Motor neuron (in vitro differentiated cells): ENCODE measurements around the gene TSPAN5. TPM values are rescaled to one million over a fixed set of nuclear protein-coding genes. Genes with fewer than 3 reads are reported as not detected.
A peak's percentile ranks its signal among the peaks of the same experiment; 100 is the strongest.

ENCODE experiments used
- ATAC-seq, 8 experiments: fragments of 200-7000 bp; cut with Tn5 transposase; replicated peaks in 6 of 8; 2 replicates each; pipeline ENCODE4 v1.8.0; 2021; ENCODE audit warnings: mild to moderate bottlenecking in 8 of 8, moderate library complexity in 8 of 8
- H3K27ac ChIP-seq, 2 donors: fragments of 250-450 bp; sonication (Bioruptor Pico); 2 replicates each; pipeline ENCODE4 v1.9.0; 2021; ENCODE audit warnings: antibody characterized with exemption in 2 of 2, mild to moderate bottlenecking in 2 of 2, moderate library complexity in 1 of 2
- H3K4me1 ChIP-seq, 2 donors: fragments of 250-450 bp; sonication (Bioruptor Pico); replicated peaks in 1 of 2; 2 replicates each; pipeline ENCODE4 v1.6.1; 2021; ENCODE audit warnings: antibody characterized with exemption in 2 of 2, mild to moderate bottlenecking in 2 of 2, moderate library complexity in 1 of 2
- H3K4me3 ChIP-seq, 5 donors: fragments of 250-450 bp; sonication (Bioruptor Pico); 2 replicates each; pipeline ENCODE4 v1.9.0; 2021; ENCODE audit warnings: antibody characterized with exemption in 5 of 5, mild to moderate bottlenecking in 5 of 5, moderate library complexity in 4 of 5
- WGBS, 10 experiments: fragments of 450-650 bp; shearing (Covaris generic); methylation state at CpG; one replicate each; pipeline ENCODE4 v1.0.0; 2022; 5-methylcytosine and 5-hydroxymethylcytosine counted together
- in situ Hi-C, 9 experiments: fragments of 400-800 bp; cut with MboI; loops; one replicate each; pipeline ENCODE4 v1.15.0; 2021; ENCODE audit warnings: low sequenced_read_pairs in 9 of 9, low pct_unique_long_range_greater_than_20kb in 2 of 9; ENCODE audit not compliant: unreplicated experiment in 9 of 9
- total RNA-seq, 8 experiments: library from RNA; unstranded; fragments of 300-600 nt; gene quantifications; 2 replicates each; pipeline versions ENCODE4 v1.2.3 to v1.2.4, GENCODE V29; 2022

TSPAN5 gene
- total RNA-seq, 8 experiments from 2014 or later = 1.6 to 70.1 (median 39.0) TPM

DNA sequence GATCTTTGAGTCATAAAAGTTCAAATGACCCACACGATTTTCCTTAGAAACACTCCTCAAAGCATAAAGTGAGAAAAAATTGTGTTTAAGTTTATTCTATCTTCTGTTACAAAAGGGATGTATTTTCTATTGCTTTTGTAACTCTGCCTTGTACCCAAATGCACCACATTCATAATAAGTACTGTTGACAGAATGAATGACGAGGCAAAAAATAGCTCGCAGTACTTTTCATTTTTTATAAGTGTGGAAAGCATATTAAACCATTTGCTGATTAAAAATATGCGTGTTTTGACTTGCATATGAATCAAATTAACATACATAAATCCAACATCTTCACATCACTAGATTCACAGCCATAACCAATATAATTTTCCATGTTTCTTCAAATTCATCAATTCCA is 11.2 kb upstream of the TSPAN5 start:
- peak in 1 of 8 experiments; percentile 44 for ATAC-seq
- no peak overlapping the region for H3K4me3 ChIP-seq
- in situ Hi-C loops = loop anchor here in 1 of 9 experiments (25.0 kb wide), 1 partner anchor 243 kb away; no protein-coding TSS in a partner anchor
- no peak overlapping the region for H3K27ac ChIP-seq
- WGBS, 10 experiments = 0 to 90% (median 67%) methylated on average over 2 to 4 of the region's 4 CpGs; no CpG with 5 or more reads in 1 of the 10 experiments
- H3K4me1 ChIP-seq = peaks cover 0 to 7% of the 10 kb centered on the region in 2 donors

DNA sequence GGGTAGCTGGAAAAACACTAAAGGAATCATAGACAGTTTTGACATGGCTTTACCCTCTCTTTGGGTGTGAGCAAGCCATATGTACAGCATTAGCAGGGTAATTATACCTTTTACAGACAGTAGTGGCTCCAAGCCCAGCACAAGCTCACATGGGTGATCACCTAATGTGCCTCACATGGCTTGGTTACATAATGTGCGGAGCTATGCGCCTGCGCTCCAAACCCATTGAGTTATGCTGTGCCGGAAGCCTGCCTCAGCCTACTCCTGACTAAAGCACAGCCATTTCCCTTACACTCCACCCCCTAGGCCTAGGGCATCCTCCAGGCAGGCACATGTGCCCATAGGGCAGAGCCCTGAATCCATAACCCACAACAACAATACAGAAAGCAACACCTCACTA is 6.5 kb upstream of the TSPAN5 start:
- in situ Hi-C loops = loop anchor here in 1 of 9 experiments (25.0 kb wide), 1 partner anchor 247 kb away; no protein-coding TSS in a partner anchor
- Histone ChIP-seq H3K4me1 (no peaks in the 10 kb centered on the region), H3K27ac (no peak overlapping the region), H3K4me3 (no peak overlapping the region)
- 94 to 100% (median 100%) methylated on average over 1 to 4 of the region's 4 CpGs; no CpG with 5 or more reads in 5 of the 10 experiments for WGBS, 10 experiments
- no peak for ATAC-seq

DNA sequence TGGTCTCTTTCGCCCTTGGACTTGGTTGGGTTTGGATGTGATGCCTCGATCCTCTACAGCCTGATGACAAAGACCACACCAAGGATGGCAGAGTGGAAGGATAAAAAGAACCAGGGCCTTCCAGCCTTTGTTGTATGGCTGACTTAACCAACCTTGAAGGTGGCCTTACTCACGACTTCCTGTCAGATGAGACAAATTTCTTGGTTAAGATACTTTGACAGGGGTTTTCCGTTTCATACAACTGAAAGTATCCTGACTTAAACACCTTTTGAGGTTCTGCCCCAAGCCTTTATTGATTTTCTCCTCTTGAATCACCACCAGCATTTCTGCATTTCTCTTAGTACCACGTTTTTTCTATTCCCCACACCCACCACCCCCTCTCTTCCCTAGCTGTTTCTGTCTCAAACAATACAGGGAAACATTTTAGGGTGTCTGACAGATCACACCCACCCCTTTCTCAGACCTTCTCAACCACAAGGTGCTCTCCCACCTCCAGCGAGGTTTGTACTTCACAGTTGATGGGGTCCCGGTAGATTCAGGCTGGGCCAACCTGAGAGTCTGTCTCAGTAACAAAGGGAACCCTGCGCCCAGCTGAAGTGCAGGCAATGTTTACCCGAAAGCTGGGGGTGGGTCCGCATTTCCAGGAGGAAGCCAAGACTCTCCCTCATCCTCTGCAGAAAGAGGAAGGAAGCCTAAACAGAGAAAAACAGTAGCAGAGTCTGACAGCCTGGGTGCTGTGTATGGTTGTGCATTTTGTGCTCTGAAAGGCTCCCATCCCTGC is 5.0 kb upstream of the TSPAN5 start:
- Histone ChIP-seq H3K27ac (no peak overlapping the region), H3K4me3 (no peak overlapping the region), H3K4me1 (peaks cover 0 to 5% of the 10 kb centered on the region in 2 donors)
- ATAC-seq = no peak
- WGBS, 10 experiments = 52 to 96% (median 74%) methylated on average over 1 to 7 of the region's 10 CpGs
- in situ Hi-C loops = loop anchor here in 1 of 9 experiments (25.0 kb wide), 1 partner anchor 249 kb away; no protein-coding TSS in a partner anchor

DNA sequence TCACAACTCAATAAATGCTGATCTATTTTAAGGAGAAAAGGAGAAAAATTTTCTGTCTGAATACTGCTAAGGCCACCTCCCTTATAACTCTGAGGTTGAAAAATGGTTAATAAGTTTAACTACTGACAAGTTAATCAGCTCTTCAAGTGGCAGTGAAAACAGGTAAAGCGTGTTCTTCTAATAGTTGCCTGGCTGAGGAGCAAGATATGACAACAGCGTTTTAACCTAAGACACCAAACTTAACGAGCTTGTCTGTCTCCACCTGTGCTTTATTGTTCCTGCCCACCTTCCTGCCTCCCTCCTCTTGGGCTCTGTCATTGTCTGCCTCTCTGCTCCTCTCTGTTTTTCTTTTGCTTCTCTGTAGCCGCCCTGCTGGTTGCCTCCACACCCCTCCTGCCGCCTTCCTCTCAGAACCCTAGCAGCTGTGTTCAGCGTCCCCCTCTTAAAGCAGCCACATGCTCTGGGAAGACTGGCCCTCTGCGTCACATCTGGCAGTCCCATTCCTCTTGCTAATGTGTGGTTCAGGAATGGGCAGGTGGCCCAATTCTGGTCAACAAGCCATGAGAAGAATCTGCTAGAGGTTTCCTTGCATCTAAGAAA is 4.3 kb upstream of the TSPAN5 start:
- in situ Hi-C loops = loop anchor here in 1 of 9 experiments (25.0 kb wide), 1 partner anchor 250 kb away; no protein-coding TSS in a partner anchor
- WGBS, 10 experiments = 46 to 92% (median 54%) methylated on average over 2 to 7 of the region's 7 CpGs; no CpG with 5 or more reads in 1 of the 10 experiments
- H3K27ac ChIP-seq = no peak overlapping the region
- H3K4me3 ChIP-seq = no peak overlapping the region
- no peak for ATAC-seq
- H3K4me1 ChIP-seq = peaks cover 0 to 5% of the 10 kb centered on the region in 2 donors

DNA sequence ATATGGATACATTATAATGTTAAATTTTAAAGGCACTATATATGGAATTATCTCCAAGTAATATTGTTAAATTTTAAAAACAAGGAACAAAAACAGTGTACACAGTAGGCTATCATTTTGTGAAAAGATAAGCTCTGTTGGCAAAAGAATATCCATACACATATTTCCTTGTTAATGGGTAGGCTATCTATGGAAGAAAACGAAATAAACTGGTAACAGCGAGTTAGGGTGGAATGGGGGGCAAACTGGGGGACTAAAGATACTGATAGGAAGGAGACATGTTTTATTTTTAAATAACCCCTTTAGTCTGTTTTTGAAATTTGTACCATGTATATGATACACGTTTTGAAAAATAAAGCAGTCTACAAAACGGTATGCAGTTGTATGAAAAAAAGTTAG is 3.6 kb upstream of the TSPAN5 start:
- no peak overlapping the region for H3K4me3 ChIP-seq
- H3K27ac ChIP-seq = no peak overlapping the region
- no peak for ATAC-seq
- WGBS, 10 experiments = 49 to 97% (median 84%) methylated on average over 3 to 4 of the region's 4 CpGs
- in situ Hi-C loops = loop anchor here in 1 of 9 experiments (25.0 kb wide), 1 partner anchor 250 kb away; no protein-coding TSS in a partner anchor
- H3K4me1 ChIP-seq = peaks cover 0 to 5% of the 10 kb centered on the region in 2 donors

DNA sequence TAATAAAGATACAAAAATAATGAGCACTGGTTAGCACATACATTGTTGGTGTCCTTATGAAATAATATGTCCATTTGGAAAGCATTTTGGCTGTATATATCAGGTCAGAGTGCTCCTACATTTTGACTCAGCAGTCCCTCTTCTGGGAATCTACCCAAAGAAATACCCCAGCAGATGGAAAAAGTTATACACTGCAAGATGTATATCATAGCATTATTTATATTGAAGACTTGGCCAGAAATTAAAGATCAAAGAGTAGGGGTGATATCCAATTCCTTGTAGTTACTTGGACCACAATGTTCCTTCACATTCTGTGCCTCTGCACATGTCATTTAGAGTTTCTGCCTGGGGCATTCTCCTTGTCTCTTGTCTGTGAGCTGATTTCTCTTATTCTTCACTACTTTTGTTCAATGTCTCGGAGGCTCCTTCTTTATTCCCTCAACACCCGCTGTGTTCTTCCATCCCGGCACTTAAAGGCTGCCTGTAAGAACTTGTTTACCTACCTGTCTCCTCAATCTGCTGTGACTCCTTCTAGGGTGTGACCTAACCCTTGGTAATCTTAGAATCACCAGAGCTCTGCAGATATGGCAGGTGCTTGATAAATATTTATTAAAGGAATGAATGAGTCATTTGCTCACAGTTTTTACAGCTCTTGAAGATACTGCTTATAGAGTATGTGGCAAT is 3.1 kb upstream of the TSPAN5 start:
- WGBS, 10 experiments = 20 to 100% (median 42%) methylated on average over 1 to 3 of the region's 3 CpGs; no CpG with 5 or more reads in 2 of the 10 experiments
- Histone ChIP-seq H3K27ac (no peak overlapping the region), H3K4me1 (peaks cover 0 to 5% of the 10 kb centered on the region in 2 donors), H3K4me3 (no peak overlapping the region)
- in situ Hi-C loops = loop anchor here in 1 of 9 experiments (25.0 kb wide), 1 partner anchor 251 kb away; no protein-coding TSS in a partner anchor
- ATAC-seq = no peak

DNA sequence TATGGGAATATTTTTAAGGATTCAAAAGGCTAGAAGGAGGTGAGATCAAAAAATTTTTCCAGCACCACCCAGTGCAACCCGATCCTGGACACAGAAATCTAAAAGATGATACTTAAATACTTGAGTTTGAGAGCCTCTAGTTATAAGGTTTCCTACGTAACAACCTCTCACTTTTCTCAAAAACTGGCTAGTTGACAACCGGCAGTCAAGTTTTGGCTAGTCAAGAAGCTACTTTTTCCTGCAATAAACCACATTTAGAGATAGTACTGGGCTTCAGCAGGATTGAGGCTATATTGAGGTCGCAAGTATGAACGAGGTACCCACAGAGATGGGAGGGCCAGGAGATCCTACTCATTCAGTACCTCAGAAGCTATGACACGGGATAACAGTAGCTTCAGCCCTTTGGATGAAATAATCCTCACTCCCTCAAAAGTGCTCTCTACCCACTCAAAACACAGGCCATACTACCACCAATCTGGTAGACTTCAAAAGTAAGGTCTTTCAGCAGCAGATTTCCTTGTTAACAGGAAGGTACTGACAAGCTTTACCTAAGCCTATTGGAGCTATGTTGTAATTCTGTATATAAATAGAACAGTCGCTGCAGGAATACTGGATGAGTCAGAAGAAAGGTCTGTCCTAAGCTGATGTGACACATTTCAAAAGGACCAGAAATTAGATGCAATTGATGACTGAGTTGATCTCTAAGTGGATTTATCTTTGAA is 1.5 kb upstream of the TSPAN5 start:
- Histone ChIP-seq H3K27ac (no peak overlapping the region), H3K4me1 (peaks cover 7 to 10% of the 10 kb centered on the region in 2 donors), H3K4me3 (peak overlapping the region in 2 of 5 donors; percentile 70 to 81)
- in situ Hi-C loops = loop anchor here in 1 of 9 experiments (25.0 kb wide), 1 partner anchor 252 kb away; no protein-coding TSS in a partner anchor
- ATAC-seq = peak in 5 of 8 experiments; percentile 12 to 36 (median 27)
- 20 to 100% (median 81%) methylated on average over 1 to 7 of the region's 7 CpGs for WGBS, 10 experiments

DNA sequence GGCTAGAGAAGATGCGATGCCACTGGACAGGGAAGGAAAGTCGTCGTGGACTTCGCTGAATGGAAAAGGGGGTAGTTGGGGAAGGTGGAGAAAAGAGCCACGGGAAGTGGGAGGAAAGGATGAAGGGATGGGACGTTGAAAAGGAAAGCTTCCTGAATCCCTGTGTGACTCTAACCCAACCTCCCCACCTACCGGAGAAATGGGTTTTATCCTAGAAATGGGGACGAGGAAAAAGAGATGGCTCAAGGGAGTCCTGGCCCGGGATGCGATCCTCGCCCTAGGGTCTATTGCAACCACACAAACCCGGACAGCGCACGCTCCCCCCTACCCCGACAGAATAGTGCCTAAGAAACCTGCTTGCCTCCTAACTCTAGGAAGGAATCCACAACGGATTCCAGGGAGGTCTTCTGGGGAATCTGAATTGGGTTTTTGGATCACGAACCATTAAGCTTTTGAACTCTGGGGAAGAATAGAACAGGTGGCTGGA is 738 bp upstream of the TSPAN5 start:
- H3K27ac ChIP-seq = peak overlapping the region; percentile 70 to 77
- in situ Hi-C loops = loop anchor here in 1 of 9 experiments (25.0 kb wide), 1 partner anchor 253 kb away; no protein-coding TSS in a partner anchor
- H3K4me3 ChIP-seq = peak overlapping the region; percentile 49 to 81 (median 70)
- H3K4me1 ChIP-seq = peaks cover 10 to 11% of the 10 kb centered on the region in 2 donors
- peak in 6 of 8 experiments; percentile 0 to 22 (median 11) for ATAC-seq
- 0 to 50% (median 25%) methylated on average over 2 to 8 of the region's 17 CpGs; no CpG with 5 or more reads in 3 of the 10 experiments for WGBS, 10 experiments

DNA sequence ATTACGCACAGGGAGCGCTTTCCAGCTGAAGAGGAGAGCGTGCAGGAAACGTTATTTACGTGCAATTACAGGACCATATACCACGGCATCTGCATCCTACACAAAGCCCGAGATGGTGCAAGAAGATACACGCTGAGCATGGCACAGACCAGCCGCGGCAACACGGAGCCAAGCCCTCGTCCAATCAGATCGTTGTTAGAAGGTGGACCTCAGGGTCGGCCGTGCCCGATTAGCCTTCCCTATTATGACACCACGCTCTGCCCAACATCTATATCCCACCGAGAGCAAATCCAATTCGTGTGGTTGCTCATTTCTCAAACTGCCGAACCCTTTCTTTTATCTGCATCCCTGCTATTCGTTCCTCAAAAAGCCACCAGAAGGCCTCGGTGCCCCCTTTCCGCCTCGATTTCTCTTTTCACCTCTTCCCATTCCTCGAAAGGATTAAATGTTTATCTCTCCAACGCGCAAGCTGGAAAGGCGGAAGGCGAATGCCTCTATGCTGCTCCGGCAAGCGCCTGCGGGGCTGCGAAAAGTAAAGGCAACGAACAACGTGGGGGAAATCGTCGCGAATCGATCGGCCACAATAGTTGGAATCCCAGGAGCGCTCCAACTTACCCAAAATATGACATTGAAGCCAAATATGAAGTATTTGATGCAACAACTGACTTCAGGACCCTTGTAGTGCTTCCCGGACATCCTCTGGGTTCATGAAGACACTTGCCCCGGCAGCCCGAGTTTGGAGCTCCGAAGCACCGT is 702 bp downstream of the TSPAN5 start:
- peak; percentile 9 to 62 (median 56) for ATAC-seq
- H3K27ac ChIP-seq = peak overlapping the region; percentile 70 to 77

DNA sequence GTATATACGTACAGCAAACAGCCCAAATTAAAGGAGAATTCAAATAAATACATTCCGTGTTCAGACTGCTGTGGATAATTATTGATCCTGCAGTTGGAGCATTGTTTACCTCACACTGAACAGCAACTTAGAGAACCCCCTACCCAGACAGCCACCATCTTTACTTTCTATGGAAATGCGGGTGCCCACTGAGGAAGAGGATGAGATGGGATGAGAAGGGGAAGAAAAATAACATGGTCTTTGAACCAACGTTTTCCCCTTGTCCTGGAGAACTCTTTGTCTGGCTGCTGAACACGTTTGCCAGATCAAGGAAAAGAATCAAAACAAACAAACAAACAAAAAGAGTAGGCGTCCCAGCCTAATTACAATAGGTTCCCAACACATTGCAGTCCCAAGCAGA is 1.5 kb downstream of the TSPAN5 start:
- peak overlapping the region; percentile 49 to 81 (median 70) for H3K4me3 ChIP-seq
- no peak for ATAC-seq
- peaks cover 10 to 11% of the 10 kb centered on the region in 2 donors for H3K4me1 ChIP-seq
- 0 to 100% (median 30%) methylated on average over 1 to 6 of the region's 6 CpGs; no CpG with 5 or more reads in 2 of the 10 experiments for WGBS, 10 experiments
- peak overlapping the region; percentile 70 to 77 for H3K27ac ChIP-seq
- in situ Hi-C loops = loop anchor here in 1 of 9 experiments (25.0 kb wide), 1 partner anchor 255 kb away; no protein-coding TSS in a partner anchor

More for the DNA sequence above, 702 bp downstream of the TSPAN5 start:
- WGBS, 10 experiments = 0 to 6% (median 0%) methylated on average over 3 to 32 of the region's 46 CpGs; no CpG with 5 or more reads in 2 of the 10 experiments
- Histone ChIP-seq H3K4me1 (peaks cover 10 to 11% of the 10 kb centered on the region in 2 donors), H3K4me3 (peak overlapping the region; percentile 49 to 81 (median 70))
- in situ Hi-C loops = loop anchor here in 1 of 9 experiments (25.0 kb wide), 1 partner anchor 255 kb away; no protein-coding TSS in a partner anchor

DNA sequence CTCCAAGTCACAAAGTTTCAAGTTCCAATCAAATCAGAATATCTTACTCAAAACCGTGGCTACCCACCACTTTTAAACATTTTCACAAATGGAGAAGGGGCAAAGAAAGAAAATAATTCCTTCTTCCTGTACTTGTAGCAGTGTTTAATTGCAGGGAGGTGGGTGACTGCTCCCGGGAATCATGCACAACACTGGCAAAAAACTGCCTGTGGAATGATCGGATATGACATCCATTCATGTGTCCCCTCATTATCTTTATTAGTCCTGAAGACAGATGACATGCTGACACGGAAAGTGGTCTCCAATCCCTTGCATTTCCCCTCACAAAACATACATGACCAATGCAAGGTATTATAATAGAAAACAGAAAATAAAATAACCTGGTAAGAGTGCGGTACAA is 2.0 kb downstream of the TSPAN5 start:
- peaks cover 10 to 11% of the 10 kb centered on the region in 2 donors for H3K4me1 ChIP-seq
- H3K4me3 ChIP-seq = peak overlapping the region; percentile 49 to 81 (median 70)
- 0 to 74% (median 34%) methylated on average over 1 to 5 of the region's 5 CpGs; no CpG with 5 or more reads in 1 of the 10 experiments for WGBS, 10 experiments
- in situ Hi-C loops = loop anchor here in 1 of 9 experiments (25.0 kb wide), 1 partner anchor 256 kb away; no protein-coding TSS in a partner anchor
- H3K27ac ChIP-seq = no peak overlapping the region
- no peak for ATAC-seq
